Heart left ventricle (tissue), 13 donors: ENCODE results near the gene PTK7.

Experiments used
- POLR2A ChIP-seq, 2 donors: fragments of 450-650 bp; IDR thresholded peaks; one replicate each; pipeline ENCODE4 v1.6.1; 2017; ENCODE audit warnings: antibody characterized with exemption in 2 of 2, mild to moderate bottlenecking in 2 of 2, moderate library complexity in 2 of 2
- TF ChIP-seq, protein P1 (sequence below), 12 donors: fragments of 200-600 bp; sonication (generic) in 4 of 12; IDR thresholded peaks; one replicate each; pipeline versions ENCODE4 v1.5.0 to v1.8.0; 2018 to 2022; ENCODE audit warnings: antibody characterized with exemption in 12 of 12, mild to moderate bottlenecking in 5 of 12
- donor health status: ischemic (EF 13 %, LVEDD 7.1; RV severe dilation, severe dysfunction).
- donor health status: DM: no; HTN: yes; CAD: no.
- donor health status: DM: no; HTN: no; CAD: no.
- donor health status: ischemic (EF 25% LVEDD 6.9; RV normal size, moderate dysfunction).
- donor health status: ischemic (EF 25% LVEDD 5.7; RV mildly dilated, moderate dysfunction).
- donor health status: ischemic (EF 35%, LVEDD 5.7; RV mildly dilated, moderate dysfunction).
- donor health status: nonischemic (EF 11% LVEDD 7.7; RV severe dilation, severe dysfunction).
- donor health status: DM: yes; HTN: yes; CAD: no.
- donor health status: PGD.
- donor health status: ischemic (EF 29% LVEDD 5.4; RV normal size, mild dysfunction).
- donor health status: nonischemic (EF 23%, LVEDD 6.1; RV moderate dilation, normal function).

DNA sequence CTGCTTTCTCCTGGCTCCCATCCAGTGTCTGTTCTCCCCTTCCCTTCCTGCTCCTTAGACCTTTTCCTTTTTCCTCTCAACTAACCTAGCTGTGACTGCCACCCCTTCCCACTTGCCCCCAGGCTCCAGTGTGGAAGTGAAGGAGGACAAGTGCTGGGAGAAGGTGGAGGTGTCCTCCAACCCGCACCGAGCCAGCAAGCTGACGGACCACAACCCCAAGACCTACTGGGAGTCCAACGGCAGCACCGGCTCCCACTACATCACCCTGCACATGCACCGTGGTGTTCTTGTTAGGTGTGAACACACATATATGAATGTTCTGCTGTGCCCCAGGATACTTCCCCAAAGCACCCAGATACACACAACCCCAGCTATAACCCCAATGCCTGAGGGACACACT is 124.4 kb downstream of the PTK7 start:
- TF ChIP-seq, protein P1, sequence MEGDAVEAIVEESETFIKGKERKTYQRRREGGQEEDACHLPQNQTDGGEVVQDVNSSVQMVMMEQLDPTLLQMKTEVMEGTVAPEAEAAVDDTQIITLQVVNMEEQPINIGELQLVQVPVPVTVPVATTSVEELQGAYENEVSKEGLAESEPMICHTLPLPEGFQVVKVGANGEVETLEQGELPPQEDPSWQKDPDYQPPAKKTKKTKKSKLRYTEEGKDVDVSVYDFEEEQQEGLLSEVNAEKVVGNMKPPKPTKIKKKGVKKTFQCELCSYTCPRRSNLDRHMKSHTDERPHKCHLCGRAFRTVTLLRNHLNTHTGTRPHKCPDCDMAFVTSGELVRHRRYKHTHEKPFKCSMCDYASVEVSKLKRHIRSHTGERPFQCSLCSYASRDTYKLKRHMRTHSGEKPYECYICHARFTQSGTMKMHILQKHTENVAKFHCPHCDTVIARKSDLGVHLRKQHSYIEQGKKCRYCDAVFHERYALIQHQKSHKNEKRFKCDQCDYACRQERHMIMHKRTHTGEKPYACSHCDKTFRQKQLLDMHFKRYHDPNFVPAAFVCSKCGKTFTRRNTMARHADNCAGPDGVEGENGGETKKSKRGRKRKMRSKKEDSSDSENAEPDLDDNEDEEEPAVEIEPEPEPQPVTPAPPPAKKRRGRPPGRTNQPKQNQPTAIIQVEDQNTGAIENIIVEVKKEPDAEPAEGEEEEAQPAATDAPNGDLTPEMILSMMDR (IDR thresholded peaks at IDR 0.05): no peak
- TF ChIP-seq POLR2A (IDR thresholded peaks at IDR 0.05): no peak
